Measurements from ENCODE around the gene TEX19.
"Not testable (repeated sequence)": the region's sequence is repeated elsewhere in the genome, so short reads cannot be mapped to it uniquely, and the experiment has no call there.

Gene TEX19

GRCh38 chr17:82342361-82343079 is 16.5 kb upstream of the TEX19 start:
- TF ChIP-seq CTCF (IDR thresholded peaks at IDR 0.05; ENCODE audit: low read length, missing control alignments): no peak
- no peak overlapping the region for H3K4me3 ChIP-seq (replicated peaks; ENCODE audit: low read depth, low read length)
- no peak for DNase-seq (ENCODE audit: low read depth)

DNA sequence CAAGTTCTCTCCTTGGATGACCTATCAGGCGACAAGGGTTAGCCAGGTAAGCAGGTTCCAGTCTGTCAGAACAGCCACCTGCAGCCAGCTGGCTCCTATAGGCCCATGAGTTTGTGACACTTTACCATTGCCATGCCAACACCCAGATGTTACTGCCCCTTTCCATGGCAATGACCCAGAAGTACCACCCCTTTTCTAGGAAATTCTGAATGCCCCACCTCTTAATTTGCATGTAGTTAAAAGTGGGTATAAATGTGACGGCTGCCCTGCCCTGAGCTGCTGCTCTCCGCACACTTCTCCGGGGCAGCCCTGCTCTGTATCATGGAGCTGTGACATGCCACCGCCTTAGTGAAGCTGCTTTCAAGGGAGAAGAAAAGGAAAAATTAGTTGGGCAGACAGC is 15.5 kb upstream of the TEX19 start:
- H3K4me3 ChIP-seq (replicated peaks; ENCODE audit: low read depth, low read length): no peak overlapping the region
- TF ChIP-seq CTCF (IDR thresholded peaks at IDR 0.05; ENCODE audit: low read length, missing control alignments): no peak
- DNase-seq (ENCODE audit: low read depth): no peak

GRCh38 chr17:82344175-82344907 is 14.7 kb upstream of the TEX19 start:
- no peak for DNase-seq (ENCODE audit: low read depth)
- no peak for TF ChIP-seq CTCF (IDR thresholded peaks at IDR 0.05; ENCODE audit: low read length, missing control alignments)
- H3K4me3 ChIP-seq (replicated peaks; ENCODE audit: low read depth, low read length): no peak overlapping the region

- no peak for DNase-seq (ENCODE audit: low read depth)
- H3K4me3 ChIP-seq (replicated peaks; ENCODE audit: low read depth, low read length): no peak overlapping the region
- no peak for TF ChIP-seq CTCF (IDR thresholded peaks at IDR 0.05; ENCODE audit: low read length, missing control alignments)
Measured at GRCh38 chr17:82345151-82345976, 13.7 kb upstream of the TEX19 start.

GRCh38 chr17:82346342-82347300 is 12.4 kb upstream of the TEX19 start:
- no peak overlapping the region for H3K4me3 ChIP-seq (replicated peaks; ENCODE audit: low read depth, low read length)
- no peak for TF ChIP-seq CTCF (IDR thresholded peaks at IDR 0.05; ENCODE audit: low read length, missing control alignments)
- no peak for DNase-seq (ENCODE audit: low read depth)

- not testable (repeated sequence) for H3K4me3 ChIP-seq (replicated peaks; ENCODE audit: low read depth, low read length); DNase-seq (ENCODE audit: low read depth)
Measured at GRCh38 chr17:82347994-82348393, 11.1 kb upstream of the TEX19 start.
